IMR-90 (cell line): ENCODE measurements around the gene MYO9B. TPM values are rescaled to one million over a fixed set of nuclear protein-coding genes. Genes with fewer than 3 reads are reported as not detected.
A peak's percentile ranks its signal among the peaks of the same experiment; 100 is the strongest.

Source experiments
- ATAC-seq: fragments of 200-7000 bp; cut with Tn5 transposase; 2 replicates; pipeline ENCODE4 v1.9.1; 2020; ENCODE audit warnings: low read depth, mild to moderate bottlenecking, moderate library complexity
- BruUV-seq: library from RNA; stranded (reverse); fragments of 400-500 nt; replicated peaks from 2 replicates; lab custom pipeline; 2021; lab: Mats Ljungman, UMichigan
- CTCF ChIA-PET: fragments of 300-600 bp; formaldehyde crosslinking; extraction: SDS; loops from one replicate; lab custom pipeline; 2021; ENCODE audit warnings: antibody characterized with exemption; lab: Yijun Ruan, JAX
- POLR2A ChIA-PET: fragments of 300-600 bp; sonication (Branson Sonifier 250); formaldehyde crosslinking; loops from one replicate; lab custom pipeline; 2022; ENCODE audit warnings: antibody characterized with exemption; ENCODE audit not compliant: unreplicated experiment; lab: Charles Lee
- DNase-seq: peaks from one replicate; pipeline ENCODE4 v3.0.0; 2013
- H2AFZ ChIP-seq: replicated peaks from 2 replicates; pipeline ENCODE3; 2013; ENCODE audit warnings: low read length, mild to moderate bottlenecking; ENCODE audit not compliant: poor library complexity
- H2AK5ac ChIP-seq: 2 replicates; pipeline ENCODE4 v1.6.1; 2013; ENCODE audit warnings: low read depth, low read length, inconsistent platforms
- H2AK9ac ChIP-seq: replicated peaks from 2 replicates; pipeline ENCODE3; 2013; ENCODE audit warnings: mild to moderate bottlenecking, low read depth, low read length, moderate library complexity; ENCODE audit not compliant: poor library complexity
- H2BK120ac ChIP-seq: 2 replicates; pipeline ENCODE4 v1.6.1; 2013; ENCODE audit warnings: low read depth, low read length, inconsistent platforms
- H2BK15ac ChIP-seq: 3 replicates; pipeline ENCODE4 v1.6.1; 2013; ENCODE audit warnings: low read depth, low read length, inconsistent platforms
- H2BK20ac ChIP-seq: 2 replicates; pipeline ENCODE4 v1.6.1; 2013; ENCODE audit warnings: low read depth, mild to moderate bottlenecking, inconsistent platforms, low read length, moderate library complexity
- H2BK5ac ChIP-seq: 2 replicates; pipeline ENCODE4 v1.6.1; 2013; ENCODE audit warnings: mild to moderate bottlenecking, low read depth, low read length, inconsistent platforms; ENCODE audit not compliant: poor library complexity, severe bottlenecking
- H3K14ac ChIP-seq: replicated peaks from 2 replicates; pipeline ENCODE4 v1.6.1; 2013; ENCODE audit warnings: low read depth, low read length, inconsistent platforms
- H3K18ac ChIP-seq: 2 replicates; pipeline ENCODE4 v1.6.1; 2013; ENCODE audit warnings: low read depth, low read length, control low read depth
- H3K23ac ChIP-seq: 2 replicates; pipeline ENCODE4 v1.6.1; 2013; ENCODE audit warnings: low read depth, low read length, inconsistent platforms
- H3K27ac ChIP-seq: 2 replicates; pipeline ENCODE4 v1.5.1; 2013; ENCODE audit warnings: mild to moderate bottlenecking, control low read depth, low read length; ENCODE audit not compliant: insufficient read depth
- H3K27me3 ChIP-seq: 2 replicates; pipeline ENCODE4 v1.6.1; 2013; ENCODE audit warnings: low read length; ENCODE audit not compliant: control insufficient read depth, insufficient read depth
- H3K36me3 ChIP-seq: 2 replicates; pipeline ENCODE4 v1.6.1; 2013; ENCODE audit warnings: low read length, mixed read lengths; ENCODE audit not compliant: control insufficient read depth, insufficient read depth
- H3K4ac ChIP-seq: 2 replicates; pipeline ENCODE4 v1.6.1; 2013; ENCODE audit warnings: low read depth, low read length, inconsistent platforms
- H3K4me1 ChIP-seq: 2 replicates; pipeline ENCODE4 v1.6.1; 2013; ENCODE audit warnings: low read length, mixed read lengths; ENCODE audit not compliant: control insufficient read depth, insufficient read depth
- H3K4me2 ChIP-seq: 2 replicates; pipeline ENCODE4 v1.6.1; 2013; ENCODE audit warnings: low read depth, mild to moderate bottlenecking, control low read depth, low read length, moderate library complexity
- H3K4me3 ChIP-seq: 2 replicates; pipeline ENCODE4 v1.5.1; 2013; ENCODE audit warnings: low read depth, mild to moderate bottlenecking, control low read depth, low read length, moderate library complexity; ENCODE audit not compliant: insufficient read depth
- H3K56ac ChIP-seq: 2 replicates; pipeline ENCODE4 v1.6.1; 2013; ENCODE audit warnings: low read length, inconsistent platforms; ENCODE audit not compliant: insufficient read depth; ENCODE audit errors: extremely low read depth
- H3K79me1 ChIP-seq, 2 experiments: 2 replicates each; pipeline ENCODE4 v1.6.1; 2013; ENCODE audit warnings: low read length in 2 of 2, inconsistent platforms in 1 of 2, low read depth in 1 of 2
- H3K9ac ChIP-seq: 2 replicates; pipeline ENCODE4 v1.6.1; 2013; ENCODE audit warnings: low read depth, low read length, control low read depth
- H3K9me1 ChIP-seq: 2 replicates; pipeline ENCODE4 v1.6.1; 2013; ENCODE audit warnings: low read length, inconsistent platforms; ENCODE audit not compliant: insufficient read depth
- H3K9me3 ChIP-seq: 2 replicates; pipeline ENCODE4 v1.6.1; 2013; ENCODE audit warnings: low read length; ENCODE audit not compliant: control insufficient read depth, insufficient read depth
- H4K20me1 ChIP-seq: 2 replicates; pipeline ENCODE4 v1.6.1; 2013; ENCODE audit warnings: low read length, inconsistent platforms; ENCODE audit not compliant: insufficient read depth
- H4K5ac ChIP-seq: 2 replicates; pipeline ENCODE4 v1.6.1; 2013; ENCODE audit warnings: mild to moderate bottlenecking, low read depth, low read length, control low read depth
- H4K8ac ChIP-seq, 2 experiments: 2 replicates each; pipeline ENCODE4 v1.6.1; 2013; ENCODE audit warnings: low read depth in 2 of 2, low read length in 2 of 2, control low read depth in 1 of 2, inconsistent platforms in 1 of 2
- H4K91ac ChIP-seq: 2 replicates; pipeline ENCODE4 v1.6.1; 2013; ENCODE audit warnings: low read depth, low read length, inconsistent platforms; ENCODE audit not compliant: insufficient read depth
- CEBPB ChIP-seq: IDR thresholded peaks from 2 replicates; pipeline ENCODE4 v1.6.1; 2012; ENCODE audit warnings: low read depth, low read length, improper control_type of control experiment
- FOS ChIP-seq: fragments of 150-350 bp; IDR thresholded peaks from 2 replicates; pipeline ENCODE4 v1.6.1; 2016; ENCODE audit warnings: low read depth, low read length
- MAZ ChIP-seq: IDR thresholded peaks from 2 replicates; pipeline ENCODE4 v1.6.1; 2012; ENCODE audit warnings: low read depth, mild to moderate bottlenecking, low read length, improper control_type of control experiment, moderate library complexity, borderline replicate concordance
- NFE2L2 ChIP-seq: fragments of 150-350 bp; IDR thresholded peaks from 2 replicates; pipeline ENCODE4 v1.6.1; 2016; ENCODE audit warnings: low read depth, mild to moderate bottlenecking, low read length
- POLR2A ChIP-seq: IDR thresholded peaks from 2 replicates; pipeline ENCODE4 v1.6.1; 2012; ENCODE audit warnings: mild to moderate bottlenecking, low read depth, low read length
- RAD21 ChIP-seq: IDR thresholded peaks from 2 replicates; pipeline ENCODE4 v1.6.1; 2012; ENCODE audit warnings: low read length, improper control_type of control experiment
- RCOR1 ChIP-seq: IDR thresholded peaks from 2 replicates; pipeline ENCODE4 v1.6.1; 2012; ENCODE audit warnings: mild to moderate bottlenecking, low read length, improper control_type of control experiment; ENCODE audit not compliant: insufficient replicate concordance
- RFX5 ChIP-seq: IDR thresholded peaks from 2 replicates; pipeline ENCODE4 v1.8.0; 2012; ENCODE audit warnings: low read depth, mild to moderate bottlenecking, low read length, moderate library complexity
- SMC3 ChIP-seq: fragments of 150-350 bp; IDR thresholded peaks from 2 replicates; pipeline ENCODE4 v1.6.1; 2016; ENCODE audit warnings: low read depth, mild to moderate bottlenecking, antibody characterized with exemption, low read length, moderate library complexity
- WGBS, 2 experiments: methylation state at CpG; one replicate each; pipeline versions ENCODE4 v1.1.5 to v1.1.7; 2013; ENCODE audit warnings: missing lambda C conversion rate in 2 of 2; ENCODE audit not compliant: insufficient read length in 1 of 2; ENCODE audit errors: extremely low coverage in 2 of 2; 5-methylcytosine and 5-hydroxymethylcytosine counted together
- dilution Hi-C: fragments of 300-500 bp; cut with HindIII; formaldehyde crosslinking; loops from one replicate; pipeline ENCODE4 v1.14.3; 2018; ENCODE audit warnings: low sequenced_read_pairs; ENCODE audit not compliant: unreplicated experiment
- in situ Hi-C: fragments of 300-500 bp; cut with MboI; formaldehyde crosslinking; loops from 3 replicates; pipeline ENCODE4 v1.14.3; 2019; ENCODE audit warnings: low sequenced_read_pairs, inconsistent platforms, mixed read lengths
- intact Hi-C: fragments of 100-400 bp; cut with micrococcal nuclease; formaldehyde crosslinking; loops from 2 replicates; pipeline ENCODE4 v1.10.0; 2022
- polyA plus RNA-seq, 3 experiments: library from polyadenylated mRNA; depleted of rRNA; stranded (reverse); fragments of >200 nt; gene quantifications; 2 replicates each; pipeline ENCODE4 v1.2.3, GENCODE V29; 2012; ENCODE audit warnings: low replicate concordance in 1 of 3
- total RNA-seq: library from RNA; depleted of rRNA; stranded (reverse); fragments of >200 nt; gene quantifications from 2 replicates; pipeline ENCODE4 v1.2.3, GENCODE V29; 2012
- TF ChIP-seq, protein P1 (sequence below): fragments of 150-350 bp; IDR thresholded peaks from 2 replicates; pipeline ENCODE4 v1.6.1; 2016; ENCODE audit warnings: low read depth, mild to moderate bottlenecking, low read length, moderate library complexity, borderline replicate concordance
- TF ChIP-seq, protein P2 (sequence below): fragments of 150-350 bp; IDR thresholded peaks from 2 replicates; pipeline ENCODE4 v1.6.1; 2017; ENCODE audit warnings: mild to moderate bottlenecking, antibody characterized with exemption, low read length, low read depth

MYO9B gene
- total and polyA plus RNA-seq, 2 of the 4 experiments (the other 2 are of a cell fraction), result 61.8 to 77.8 TPM

DNA sequence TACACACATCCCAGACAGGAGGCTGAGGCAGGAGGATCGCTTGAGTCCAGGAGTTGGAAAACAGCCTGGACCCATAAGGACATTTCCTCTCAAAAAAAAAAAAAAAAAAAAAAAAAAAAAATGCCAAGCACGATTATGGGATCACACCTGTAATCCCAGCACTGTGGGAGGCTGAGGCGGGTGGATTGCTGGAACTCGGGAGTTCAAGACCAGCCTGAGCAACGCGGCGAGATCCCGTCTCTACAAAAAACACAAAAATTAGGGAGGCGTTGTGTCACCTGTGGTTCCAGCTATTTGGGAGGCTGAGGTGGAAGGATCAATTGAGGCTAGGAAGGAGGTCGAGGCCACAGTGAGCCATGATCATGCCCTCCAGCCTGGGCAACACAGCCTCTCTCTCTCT is 149.5 kb downstream of the MYO9B start:
- no TSS peak for BruUV-seq

More for the DNA sequence above, 149.5 kb downstream of the MYO9B start:
- Histone ChIP-seq H3K9ac (no peak overlapping the region), H3K4me2 (no peak overlapping the region), H3K27ac (no peak overlapping the region), H2BK15ac (no peak overlapping the region), H3K27me3 (no peaks in the 10 kb centered on the region), H2BK5ac (no peak overlapping the region), H3K56ac (no peak overlapping the region), H2BK20ac (no peak overlapping the region), H3K79me1 (peaks cover 11 to 17% of the 10 kb centered on the region in 2 experiments), H2AK5ac (no peak overlapping the region), H3K23ac (no peak overlapping the region), H3K18ac (no peak overlapping the region), H3K4ac (no peak overlapping the region), H2BK120ac (no peak overlapping the region), H2AFZ (peak overlapping the region; percentile 40), H4K20me1 (no peaks in the 10 kb centered on the region), H3K9me3 (no peaks in the 10 kb centered on the region), H3K4me3 (no peak overlapping the region), H4K8ac (no peak overlapping the region), H3K14ac (no peak overlapping the region), H4K5ac (no peak overlapping the region), H4K91ac (no peak overlapping the region), H3K36me3 (peaks cover 11% of the 10 kb centered on the region), H3K9me1 (peaks cover 13% of the 10 kb centered on the region), H2AK9ac (peak overlapping the region; percentile 9), H3K4me1 (peaks cover 7% of the 10 kb centered on the region)
- dilution Hi-C loops, result no loop called here
- POLR2A ChIA-PET, result no interaction called here
- intact Hi-C loops, result no loop called here
- no peak for DNase-seq
- CTCF ChIA-PET, result no interaction called here
- WGBS, 2 experiments, result no CpG with 5 or more reads among the region's 10 CpGs
- no peak for ATAC-seq
- in situ Hi-C loops, result no loop called here
- TF ChIP-seq, protein P1, sequence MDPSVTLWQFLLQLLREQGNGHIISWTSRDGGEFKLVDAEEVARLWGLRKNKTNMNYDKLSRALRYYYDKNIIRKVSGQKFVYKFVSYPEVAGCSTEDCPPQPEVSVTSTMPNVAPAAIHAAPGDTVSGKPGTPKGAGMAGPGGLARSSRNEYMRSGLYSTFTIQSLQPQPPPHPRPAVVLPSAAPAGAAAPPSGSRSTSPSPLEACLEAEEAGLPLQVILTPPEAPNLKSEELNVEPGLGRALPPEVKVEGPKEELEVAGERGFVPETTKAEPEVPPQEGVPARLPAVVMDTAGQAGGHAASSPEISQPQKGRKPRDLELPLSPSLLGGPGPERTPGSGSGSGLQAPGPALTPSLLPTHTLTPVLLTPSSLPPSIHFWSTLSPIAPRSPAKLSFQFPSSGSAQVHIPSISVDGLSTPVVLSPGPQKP, result no peak
- TF ChIP-seq POLR2A (no peak), CEBPB (no peak), FOS (no peak), SMC3 (no peak), RAD21 (no peak), RCOR1 (no peak), MAZ (no peak), RFX5 (no peak), NFE2L2 (no peak)
- TF ChIP-seq, protein P2, sequence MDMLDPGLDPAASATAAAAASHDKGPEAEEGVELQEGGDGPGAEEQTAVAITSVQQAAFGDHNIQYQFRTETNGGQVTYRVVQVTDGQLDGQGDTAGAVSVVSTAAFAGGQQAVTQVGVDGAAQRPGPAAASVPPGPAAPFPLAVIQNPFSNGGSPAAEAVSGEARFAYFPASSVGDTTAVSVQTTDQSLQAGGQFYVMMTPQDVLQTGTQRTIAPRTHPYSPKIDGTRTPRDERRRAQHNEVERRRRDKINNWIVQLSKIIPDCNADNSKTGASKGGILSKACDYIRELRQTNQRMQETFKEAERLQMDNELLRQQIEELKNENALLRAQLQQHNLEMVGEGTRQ, result no peak
